ENCODE measurements around the gene APOL1. TPM values are rescaled to one million over a fixed set of nuclear protein-coding genes. Genes with fewer than 3 reads are reported as not detected.

The APOL1 gene
- total RNA-seq, 1 donor from 2014 or later = 2.5 TPM

GRCh38 chr22:36234213-36234612, 18.7 kb upstream of the APOL1 start:
- Mint-ChIP-seq H3K27ac (ENCODE audit: unreplicated experiment) (no peak overlapping the region), H3K36me3 (ENCODE audit: low read depth, unreplicated experiment) (peaks cover 51% of the 10 kb centered on the region), H3K9me3 (ENCODE audit: unreplicated experiment) (no peaks in the 10 kb centered on the region), H3K4me1 (ENCODE audit: unreplicated experiment) (peaks cover 44% of the 10 kb centered on the region), H3K27me3 (ENCODE audit: unreplicated experiment) (peaks cover 10% of the 10 kb centered on the region), H3K4me3 (ENCODE audit: unreplicated experiment) (no peak overlapping the region)
- no peak for TF ChIP-seq CTCF (IDR thresholded peaks at IDR 0.05; ENCODE audit: unreplicated experiment)
- no peak for DNase-seq (ENCODE audit: low spot score)

DNA sequence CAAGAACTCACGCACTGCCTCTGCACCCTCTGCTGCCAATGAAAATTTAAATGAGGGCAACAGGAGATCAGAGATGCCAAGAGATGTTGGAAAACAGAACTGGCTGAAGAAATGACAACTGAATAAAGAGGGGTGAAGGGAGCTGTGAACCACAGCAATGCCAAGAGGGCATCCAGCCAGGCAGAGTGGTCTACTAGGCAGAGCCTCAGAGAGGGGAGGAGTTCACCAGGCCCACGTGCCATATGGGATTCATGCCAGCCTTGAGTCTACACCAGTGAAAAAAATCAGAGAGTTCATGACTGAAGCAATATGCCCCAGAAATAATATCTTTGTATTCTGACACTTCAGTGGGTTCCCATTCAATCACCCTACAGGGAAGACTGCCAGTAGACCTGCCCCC, 18.0 kb upstream of the APOL1 start:
- peaks cover 47% of the 10 kb centered on the region for H3K36me3 Mint-ChIP-seq (ENCODE audit: low read depth, unreplicated experiment)
- no peak overlapping the region for H3K27ac Mint-ChIP-seq (ENCODE audit: unreplicated experiment)
- no peak overlapping the region for H3K4me3 Mint-ChIP-seq (ENCODE audit: unreplicated experiment)
- TF ChIP-seq CTCF (IDR thresholded peaks at IDR 0.05; ENCODE audit: unreplicated experiment) = no peak
- peaks cover 13% of the 10 kb centered on the region for H3K27me3 Mint-ChIP-seq (ENCODE audit: unreplicated experiment)
- no peak for DNase-seq (ENCODE audit: low spot score)
- no peaks in the 10 kb centered on the region for H3K9me3 Mint-ChIP-seq (ENCODE audit: unreplicated experiment)
- peaks cover 51% of the 10 kb centered on the region for H3K4me1 Mint-ChIP-seq (ENCODE audit: unreplicated experiment)

DNA sequence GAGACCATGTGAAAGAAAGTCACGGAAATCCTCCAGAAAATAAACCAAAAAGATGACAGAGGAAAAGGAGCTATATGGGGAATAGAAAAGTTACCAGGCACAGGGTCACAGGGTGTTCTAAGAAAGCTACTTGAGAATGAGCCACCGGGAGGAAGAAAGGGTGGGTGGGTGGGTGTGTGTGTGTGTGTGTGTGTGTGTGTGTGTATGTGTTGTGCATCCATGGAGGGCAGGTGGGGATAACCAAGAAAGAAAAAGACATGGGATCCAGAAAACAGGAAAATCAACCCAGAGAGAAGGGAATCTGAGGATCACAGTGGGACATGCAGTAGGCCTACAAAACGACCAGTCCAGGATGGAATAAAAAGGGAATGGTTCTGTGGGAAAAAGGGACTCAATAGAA, 17.3 kb upstream of the APOL1 start:
- no peak for TF ChIP-seq CTCF (IDR thresholded peaks at IDR 0.05; ENCODE audit: unreplicated experiment)
- Mint-ChIP-seq H3K4me1 (ENCODE audit: unreplicated experiment) (peaks cover 52% of the 10 kb centered on the region), H3K4me3 (ENCODE audit: unreplicated experiment) (peak overlapping the region; percentile 70), H3K27ac (ENCODE audit: unreplicated experiment) (no peak overlapping the region), H3K36me3 (ENCODE audit: low read depth, unreplicated experiment) (peaks cover 44% of the 10 kb centered on the region), H3K27me3 (ENCODE audit: unreplicated experiment) (peaks cover 12% of the 10 kb centered on the region), H3K9me3 (ENCODE audit: unreplicated experiment) (no peaks in the 10 kb centered on the region)
- no peak for DNase-seq (ENCODE audit: low spot score)

DNA sequence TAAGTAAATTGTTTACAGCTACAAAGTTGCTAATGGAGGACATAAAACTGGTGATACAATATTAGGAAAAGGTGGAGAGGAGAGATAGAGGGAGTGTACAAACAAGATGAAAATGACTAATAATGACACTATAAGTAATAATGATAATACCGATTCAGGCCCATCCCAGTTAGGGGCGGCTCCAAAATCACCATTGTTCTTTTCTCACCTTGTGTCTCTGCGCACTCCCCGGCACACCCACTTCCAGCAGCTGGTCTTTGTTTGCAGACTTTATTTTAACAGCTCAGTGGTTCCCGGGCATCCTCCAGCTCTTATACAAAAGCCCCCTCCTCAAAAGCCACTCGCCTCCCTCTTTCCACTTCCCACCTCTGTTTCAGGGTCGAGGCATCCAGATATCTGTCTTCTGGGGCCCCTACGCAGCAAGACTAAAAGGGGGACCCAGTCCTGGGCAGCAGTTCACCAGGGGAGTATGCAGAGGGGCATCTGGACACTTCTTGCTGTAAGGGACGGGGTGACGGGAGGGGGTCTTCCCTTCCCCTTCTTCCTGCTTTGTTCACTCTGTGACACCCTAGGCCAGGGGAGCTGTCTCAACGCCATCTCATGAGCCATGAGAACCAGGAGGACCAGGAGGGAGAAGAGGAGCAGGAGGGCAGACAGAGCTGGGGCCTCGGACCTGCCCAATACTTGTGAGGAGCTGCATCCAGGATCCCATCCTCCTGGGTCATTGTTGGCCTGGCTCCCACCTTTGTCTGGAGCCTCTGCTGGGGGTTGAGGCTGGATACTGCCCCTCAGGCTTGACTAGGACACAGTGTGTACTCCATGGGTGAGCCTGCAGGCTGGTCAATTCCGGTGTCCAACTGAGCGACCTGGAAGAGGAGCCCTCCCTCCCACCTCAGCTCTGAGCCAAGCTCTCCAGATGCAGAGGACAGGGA, 16.3 kb upstream of the APOL1 start:
- H3K9me3 Mint-ChIP-seq (ENCODE audit: unreplicated experiment) = no peaks in the 10 kb centered on the region

More for the DNA sequence above, 16.3 kb upstream of the APOL1 start:
- peak overlapping the region; percentile 62 for H3K4me3 Mint-ChIP-seq (ENCODE audit: unreplicated experiment)
- peaks cover 12% of the 10 kb centered on the region for H3K27me3 Mint-ChIP-seq (ENCODE audit: unreplicated experiment)
- H3K4me1 Mint-ChIP-seq (ENCODE audit: unreplicated experiment) = peaks cover 47% of the 10 kb centered on the region
- no peak overlapping the region for H3K27ac Mint-ChIP-seq (ENCODE audit: unreplicated experiment)
- TF ChIP-seq CTCF (IDR thresholded peaks at IDR 0.05; ENCODE audit: unreplicated experiment) = no peak
- no peak for DNase-seq (ENCODE audit: low spot score)
- H3K36me3 Mint-ChIP-seq (ENCODE audit: low read depth, unreplicated experiment) = peaks cover 34% of the 10 kb centered on the region
